HPDE6-E6E7 (cell line): ENCODE results near the gene MGARP.
"Not testable (repeated sequence)": the region's sequence is repeated elsewhere in the genome, so short reads cannot be mapped to it uniquely, and the experiment has no call there.

Experiments
- DNase-seq: peaks from one replicate; pipeline ENCODE4 v3.0.0; 2011; ENCODE audit warnings: missing footprints; ENCODE audit errors: extremely low spot score

Gene MGARP

DNA sequence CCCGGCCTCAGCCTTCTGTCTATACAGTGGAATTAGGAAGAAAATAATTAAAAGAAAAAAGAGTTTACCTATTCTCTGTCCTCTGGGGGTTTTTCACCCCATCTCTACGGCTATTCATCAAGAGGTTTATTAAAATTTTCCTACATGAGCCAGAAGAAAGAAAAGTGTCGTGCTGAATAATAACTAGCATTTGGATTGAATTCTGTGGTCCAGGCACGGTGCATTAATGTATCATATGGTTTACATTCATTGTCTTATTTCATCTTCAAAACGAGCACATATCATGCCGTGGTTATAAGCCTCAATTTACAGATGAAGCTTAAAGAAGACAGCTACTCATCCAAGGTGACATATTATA lies 15.9 kb upstream of the MGARP start:
- DNase-seq: no peak

DNA sequence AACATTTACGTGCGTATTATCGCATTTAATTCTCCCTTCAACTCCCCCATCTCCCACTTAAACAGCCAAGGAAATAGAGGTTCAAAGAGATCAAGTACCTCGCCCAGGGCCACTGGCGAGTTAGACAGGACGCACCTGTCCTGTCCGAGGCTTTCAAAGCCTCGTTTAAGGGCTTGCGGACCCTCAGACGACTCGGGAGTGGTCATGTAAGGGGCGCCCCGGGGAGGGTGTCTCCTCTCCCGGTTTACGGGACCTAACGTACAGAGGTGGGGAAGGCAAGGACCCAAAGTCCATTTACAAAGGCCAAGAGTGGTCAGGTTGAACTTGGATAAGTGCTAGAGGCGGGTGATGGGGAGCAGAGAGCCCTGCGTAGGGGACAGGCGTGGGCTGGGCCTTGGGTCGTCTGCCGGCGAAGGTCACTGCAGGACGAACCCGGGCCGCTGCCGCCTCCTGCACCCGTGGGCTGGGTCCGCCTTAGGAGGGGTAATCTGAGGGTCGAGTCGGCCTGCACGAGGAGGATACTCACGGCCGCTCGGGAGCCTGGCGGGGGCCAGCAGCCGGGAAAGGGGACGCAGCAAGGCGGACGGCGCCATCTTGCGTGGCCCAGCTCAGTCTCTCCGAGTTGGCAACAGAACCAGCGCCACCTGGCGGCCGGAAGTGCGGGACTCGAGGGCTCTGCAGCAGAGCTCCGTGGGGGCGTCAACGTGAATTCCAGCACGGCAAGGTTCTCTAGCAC lies 15.3 kb upstream of the MGARP start:
- DNase-seq: peak; percentile 78

DNA sequence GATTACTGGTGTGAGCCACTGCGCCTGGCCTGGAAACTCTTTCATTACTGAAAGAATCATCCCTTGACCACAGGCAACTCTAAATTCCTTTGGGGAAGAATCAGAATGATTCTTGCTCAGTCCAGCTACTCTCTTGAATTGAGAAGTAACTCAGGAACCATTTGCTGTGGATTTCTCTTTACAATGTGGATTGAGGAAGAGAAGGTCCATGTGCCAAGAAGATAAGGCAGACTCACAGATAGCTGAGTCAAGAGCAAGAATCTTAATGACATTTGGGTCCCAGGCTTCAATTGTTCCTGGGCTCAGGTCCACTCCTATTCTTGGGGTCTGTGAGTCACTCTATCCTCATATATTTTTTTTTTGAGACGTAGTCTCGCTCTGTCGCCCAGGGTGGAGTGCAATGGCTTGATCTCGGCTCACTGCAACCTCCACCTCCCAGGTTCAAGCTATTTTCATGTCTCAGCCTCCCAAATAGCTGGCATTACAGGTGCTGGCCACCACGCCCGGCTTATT lies 6.2 kb upstream of the MGARP start:
- DNase-seq: no peak

DNA sequence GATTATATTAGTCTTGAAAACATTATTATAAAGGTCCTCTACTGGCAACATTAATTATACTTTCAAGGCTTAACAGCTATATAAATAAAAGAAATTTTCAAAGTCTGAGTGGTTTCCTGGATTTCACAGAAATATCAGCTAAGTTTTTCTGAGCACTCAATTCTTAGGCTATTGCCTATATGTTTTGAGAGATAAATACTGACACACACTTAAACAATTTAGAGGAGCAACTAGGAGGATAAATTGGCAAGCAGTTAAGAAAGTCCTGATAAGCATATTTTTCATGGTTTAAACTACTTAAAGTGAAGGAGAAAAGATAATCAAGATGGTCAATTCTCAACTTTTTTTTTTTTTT lies 2.7 kb upstream of the MGARP start:
- no peak for DNase-seq

DNA sequence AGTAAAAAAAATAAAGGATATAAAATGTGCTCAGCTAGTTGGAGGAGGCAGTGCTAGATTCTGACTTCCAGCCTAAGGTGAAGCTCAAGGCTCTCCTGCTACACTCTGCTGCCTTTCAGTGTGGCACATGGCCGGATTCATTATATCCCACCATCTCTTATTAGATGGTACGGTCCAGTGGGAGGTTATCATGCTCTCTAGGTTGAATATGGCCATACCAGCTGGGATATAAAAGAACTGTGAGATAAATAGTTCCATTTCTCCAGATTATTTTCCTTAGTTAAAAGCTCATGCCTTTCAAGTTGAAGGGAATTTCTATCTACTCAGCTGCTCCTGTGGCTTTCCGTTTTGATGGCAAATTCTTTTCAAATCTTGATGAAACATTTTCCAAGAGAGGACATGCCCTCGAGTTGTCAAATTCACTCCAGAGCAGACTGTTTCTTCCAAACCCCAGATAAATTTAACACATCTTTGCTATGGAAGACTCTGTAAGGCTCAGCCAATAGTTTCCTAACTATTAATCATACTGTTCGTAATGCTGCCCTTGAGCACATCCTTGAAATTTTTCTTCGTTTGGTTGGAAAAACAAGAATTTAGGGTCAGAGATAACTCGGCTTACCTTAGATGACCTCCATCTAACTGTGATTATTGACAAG lies 2.2 kb upstream of the MGARP start:
- no peak for DNase-seq

DNA sequence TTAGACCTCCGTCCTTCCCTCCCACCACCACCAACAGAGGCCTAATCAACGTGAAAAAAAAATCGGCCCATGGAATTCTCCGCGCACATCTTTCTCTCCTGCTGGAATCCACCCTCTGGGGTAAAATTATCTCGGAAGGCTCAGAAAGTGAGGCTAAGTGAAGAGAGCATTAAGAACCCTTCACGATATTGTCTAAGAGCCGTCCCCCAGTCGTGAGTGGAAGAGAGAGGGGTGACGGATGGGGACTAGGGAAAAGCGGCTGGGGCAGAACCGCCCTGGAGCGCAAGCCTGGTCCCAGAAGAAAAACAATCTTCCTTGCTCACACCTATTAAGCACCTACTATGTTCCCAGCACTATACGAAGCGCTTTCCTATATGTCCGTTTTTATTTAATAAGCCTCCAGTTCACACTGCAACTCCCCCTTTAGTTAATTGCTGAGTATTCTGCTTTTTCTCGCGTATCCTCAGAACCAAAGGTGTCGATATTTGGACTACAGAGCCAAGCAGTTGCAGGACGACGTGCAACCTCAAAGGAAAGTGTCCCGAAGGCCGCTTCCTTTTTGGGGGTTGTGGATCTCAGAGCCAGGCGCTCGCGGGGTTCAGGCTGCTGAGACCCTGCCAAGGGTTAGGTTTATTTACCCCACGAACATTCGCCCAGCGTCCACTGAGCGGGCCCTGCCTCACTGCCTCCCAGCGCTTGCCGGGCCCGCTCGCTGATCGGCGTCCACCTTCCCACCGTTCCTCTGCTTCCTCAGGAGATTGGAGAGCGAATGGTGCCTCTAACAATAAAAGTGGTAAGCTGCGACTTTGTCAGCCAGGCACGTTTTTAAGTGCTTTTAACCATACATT lies 889 bp downstream of the MGARP start:
- DNase-seq: no peak

DNA sequence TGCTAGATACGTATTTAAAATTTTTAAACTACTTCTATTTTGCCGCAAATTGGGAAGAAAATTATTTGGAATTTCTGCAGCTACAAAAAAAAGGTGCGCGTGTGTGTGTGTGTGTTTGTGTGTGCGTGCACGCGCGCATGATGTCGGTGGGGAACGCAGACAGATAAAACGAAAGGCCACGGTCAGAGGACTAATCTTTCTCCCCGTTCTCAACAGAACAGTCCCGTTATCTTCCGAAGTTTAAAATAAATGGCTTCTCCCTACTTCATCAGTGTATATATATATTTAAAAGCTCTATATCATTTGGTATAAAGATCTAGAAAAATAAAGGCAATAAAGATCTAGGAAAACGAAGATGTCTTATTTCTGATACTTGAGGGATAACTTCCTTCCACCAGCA lies 1.5 kb downstream of the MGARP start:
- no peak for DNase-seq

DNA sequence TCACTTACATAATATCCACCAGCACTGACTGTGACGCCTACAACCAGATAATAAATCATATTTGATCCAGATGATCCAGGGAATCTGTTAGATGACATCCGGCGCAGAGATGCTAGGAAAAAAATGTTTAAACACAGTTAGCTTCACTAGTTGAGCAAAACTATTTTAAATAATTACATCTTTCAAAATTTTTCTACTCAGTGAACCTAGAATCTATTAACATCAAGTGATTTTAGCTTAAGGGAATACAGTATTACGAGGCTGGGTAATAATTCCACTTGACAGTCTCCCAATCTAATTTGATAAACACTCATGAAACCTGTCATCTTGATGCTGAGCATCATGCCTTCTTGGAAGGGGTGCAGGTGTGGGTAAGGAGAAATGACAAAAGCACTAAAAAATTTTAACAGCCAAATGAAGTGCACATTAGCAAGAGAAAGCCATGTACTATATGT lies 4.7 kb downstream of the MGARP start:
- DNase-seq: no peak

DNA sequence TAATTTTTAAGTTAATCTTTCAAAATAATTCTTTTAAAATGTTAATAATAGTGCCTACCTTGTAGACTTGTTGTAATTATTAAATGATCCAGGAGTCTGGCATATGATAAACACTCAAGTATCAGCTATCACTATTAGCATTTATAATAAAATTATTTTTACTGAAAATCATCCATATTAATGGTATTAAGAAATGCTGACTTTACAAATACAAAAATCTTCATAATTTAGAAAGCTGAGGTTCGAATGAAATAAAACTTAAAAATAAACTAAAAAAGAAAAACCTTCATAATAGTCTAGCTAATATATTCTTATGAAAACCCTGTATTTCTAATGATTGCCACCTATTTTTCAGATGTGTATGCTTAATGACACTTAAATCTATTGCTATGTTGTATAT lies 5.2 kb downstream of the MGARP start:
- DNase-seq: no peak

DNA sequence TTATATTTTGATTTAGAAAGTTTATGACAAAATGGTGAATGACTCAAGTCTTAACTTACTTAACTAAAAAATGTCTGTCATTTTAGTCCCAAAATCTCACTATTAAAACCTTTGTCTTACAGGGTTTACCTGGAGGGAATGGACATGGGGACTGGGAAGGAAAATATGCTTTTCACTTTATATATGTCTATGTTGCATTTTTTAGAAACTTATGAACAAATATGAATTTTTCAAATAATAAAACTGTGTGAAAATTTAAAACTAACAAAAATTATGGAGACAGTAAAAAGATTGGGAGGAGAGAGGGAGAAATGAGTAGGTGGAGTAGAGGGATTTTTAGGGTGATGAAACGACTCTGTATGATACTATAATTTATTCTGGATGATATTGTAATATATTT lies 6.2 kb downstream of the MGARP start:
- DNase-seq: no peak

DNA sequence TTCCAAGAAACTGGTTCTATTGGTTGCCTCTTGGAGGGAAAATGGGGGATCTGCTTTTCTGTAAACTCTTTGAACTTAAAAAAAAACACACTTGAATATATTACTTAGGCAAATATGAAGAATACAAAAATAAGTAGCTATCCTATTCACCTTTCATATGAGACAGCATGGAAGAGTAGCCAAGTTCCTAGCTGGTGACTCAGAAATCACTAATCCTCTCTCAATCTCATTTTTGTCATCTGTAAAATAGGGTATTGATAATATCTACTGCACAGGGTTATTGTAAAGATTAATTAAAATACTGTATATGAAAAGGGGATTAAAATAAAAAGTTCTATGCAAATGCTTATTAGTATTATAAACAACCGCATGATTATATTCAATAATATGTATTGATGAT lies 12.7 kb downstream of the MGARP start:
- DNase-seq: no peak

DNA sequence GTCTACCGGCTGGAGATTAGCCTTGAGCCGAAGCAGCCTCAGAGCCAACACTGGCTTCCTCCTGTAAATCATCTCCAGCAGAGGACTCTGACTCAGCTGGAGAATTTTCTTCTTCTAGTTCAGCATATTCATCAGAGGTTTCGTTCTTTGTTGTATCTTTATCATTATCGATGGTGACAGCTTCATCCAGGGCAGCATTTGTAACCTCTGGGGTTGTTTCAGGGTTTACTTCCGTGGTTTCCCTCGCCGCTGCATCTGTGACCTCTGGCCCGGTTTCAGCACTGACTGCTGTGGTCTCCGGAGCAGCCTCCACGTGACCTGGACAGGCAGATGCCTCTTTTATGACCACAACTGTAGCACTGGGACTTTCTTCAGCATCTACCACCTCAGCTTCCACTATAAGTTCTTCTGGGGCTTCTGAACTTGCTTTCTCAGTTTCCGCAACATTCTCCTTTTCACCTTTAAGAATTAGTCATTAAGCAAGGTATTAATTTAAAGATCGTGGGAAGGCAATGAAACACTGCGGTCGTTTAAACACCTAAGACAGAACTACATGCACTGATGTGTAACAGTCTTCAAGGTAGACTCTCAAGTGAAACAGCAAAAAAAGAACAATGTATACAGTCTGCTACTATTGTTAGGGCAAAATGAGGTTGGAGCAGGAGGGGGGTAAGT lies 13.3 kb downstream of the MGARP start:
- DNase-seq: peak; percentile 43

DNA sequence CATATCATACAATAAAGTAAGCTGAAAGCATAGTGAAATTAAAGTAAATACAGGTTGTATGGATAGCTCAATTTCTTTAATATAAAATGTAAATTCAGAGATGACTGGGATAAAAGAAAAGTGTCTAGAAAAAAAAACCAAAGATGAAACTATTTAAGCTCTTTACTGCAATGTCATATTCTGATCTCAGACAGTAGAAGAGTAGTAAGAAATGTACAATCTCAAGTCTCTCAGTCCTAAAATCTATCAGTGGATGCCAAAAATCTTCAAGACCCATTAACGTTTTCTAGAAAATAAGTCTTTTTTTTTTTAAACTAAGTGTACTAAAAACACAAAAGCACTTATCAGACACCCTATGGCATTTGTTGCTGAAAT lies 13.8 kb downstream of the MGARP start:
- no peak for DNase-seq

DNA sequence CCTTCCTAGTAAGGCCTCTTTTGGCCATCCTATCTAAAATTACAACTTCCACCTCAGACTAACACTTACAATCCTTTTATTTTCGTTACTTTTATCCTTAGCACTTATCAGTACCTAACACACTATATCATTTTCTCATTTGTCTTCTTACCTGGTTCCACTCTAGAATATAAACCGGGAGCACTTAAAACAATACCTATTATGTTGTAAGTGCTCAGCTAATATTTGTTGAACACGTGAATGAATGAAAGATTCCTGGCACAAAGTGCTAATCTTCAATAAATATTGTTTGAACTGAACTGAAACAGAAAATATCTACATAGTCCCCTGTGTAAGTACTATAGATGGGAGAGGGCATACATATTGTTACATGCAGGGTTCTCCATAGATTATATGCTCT lies 14.4 kb downstream of the MGARP start:
- DNase-seq: no peak

DNA sequence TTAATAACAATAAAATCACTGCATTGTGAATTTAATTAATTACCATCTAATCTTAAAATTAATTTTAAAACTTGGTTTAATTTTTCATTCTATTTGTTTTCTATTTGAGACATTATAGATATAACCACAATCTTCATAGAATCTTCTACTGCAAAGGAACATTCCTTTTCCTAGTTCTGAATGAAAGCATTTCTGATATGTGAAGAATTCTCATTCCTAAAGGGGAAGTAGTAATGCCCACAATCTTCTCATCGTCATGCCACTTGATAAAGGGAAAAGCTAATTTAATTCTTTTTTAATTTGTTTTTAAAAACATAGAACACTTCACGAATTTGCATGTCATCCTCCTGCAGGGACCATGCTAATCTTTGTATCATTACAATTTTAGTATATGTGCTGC lies 23.7 kb downstream of the MGARP start:
- no peak for DNase-seq

DNA sequence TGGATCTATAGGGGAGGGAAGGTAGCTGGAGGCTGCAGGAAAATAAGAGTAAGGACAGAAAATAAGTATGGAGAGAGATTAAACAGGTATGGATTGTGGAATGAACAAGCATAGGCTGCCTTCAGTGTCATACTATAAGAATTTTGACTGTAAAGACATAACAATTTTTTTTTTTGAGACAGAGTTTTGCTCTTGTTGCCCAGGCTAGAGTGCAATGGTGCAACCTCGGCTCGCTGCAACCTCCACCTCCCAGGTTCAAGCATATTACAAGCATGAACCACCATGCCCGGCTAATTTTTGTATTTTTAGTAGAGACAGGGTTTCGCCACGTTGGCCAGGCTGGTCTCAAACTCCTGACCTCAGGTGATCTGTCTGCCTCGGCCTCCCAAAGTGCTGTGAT lies 24.4 kb downstream of the MGARP start:
- DNase-seq: not testable (repeated sequence)

DNA sequence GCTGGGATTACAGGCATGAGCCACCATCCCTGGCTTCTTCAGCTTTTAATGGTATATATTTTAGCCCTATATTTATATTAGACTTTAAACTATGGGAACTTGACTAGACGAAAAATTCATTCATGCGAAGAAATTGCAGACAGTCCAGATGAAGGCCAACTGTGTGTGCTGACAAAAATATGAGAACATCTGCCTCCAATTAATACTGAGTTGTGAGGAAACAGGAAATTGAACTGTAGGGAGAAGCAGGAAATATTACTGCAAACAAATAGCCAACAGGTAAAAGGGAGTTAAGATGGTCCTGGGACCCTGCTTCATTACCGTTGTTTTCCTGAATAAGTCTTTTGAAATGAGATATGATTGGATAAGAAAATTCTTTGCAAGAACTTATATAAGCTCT lies 26.3 kb downstream of the MGARP start:
- no peak for DNase-seq

DNA sequence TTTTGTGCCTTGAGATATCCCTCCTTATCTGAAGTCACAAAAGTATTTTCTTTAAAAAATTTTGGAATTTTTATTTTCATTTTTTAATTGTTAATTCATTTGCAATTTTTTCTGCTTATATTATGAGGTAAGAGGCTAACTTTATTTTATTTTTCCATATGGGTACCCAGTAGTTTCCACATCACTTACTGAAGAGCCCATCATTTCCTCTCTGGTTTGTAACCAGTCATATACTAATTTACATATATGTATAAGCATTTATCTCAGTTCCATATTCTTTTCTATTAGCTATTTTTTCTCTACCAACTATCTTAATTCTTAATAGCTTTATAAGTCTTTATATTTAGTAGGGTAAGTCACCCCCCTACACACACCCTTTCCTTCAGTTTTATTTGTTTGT lies 27.0 kb downstream of the MGARP start:
- DNase-seq: no peak

DNA sequence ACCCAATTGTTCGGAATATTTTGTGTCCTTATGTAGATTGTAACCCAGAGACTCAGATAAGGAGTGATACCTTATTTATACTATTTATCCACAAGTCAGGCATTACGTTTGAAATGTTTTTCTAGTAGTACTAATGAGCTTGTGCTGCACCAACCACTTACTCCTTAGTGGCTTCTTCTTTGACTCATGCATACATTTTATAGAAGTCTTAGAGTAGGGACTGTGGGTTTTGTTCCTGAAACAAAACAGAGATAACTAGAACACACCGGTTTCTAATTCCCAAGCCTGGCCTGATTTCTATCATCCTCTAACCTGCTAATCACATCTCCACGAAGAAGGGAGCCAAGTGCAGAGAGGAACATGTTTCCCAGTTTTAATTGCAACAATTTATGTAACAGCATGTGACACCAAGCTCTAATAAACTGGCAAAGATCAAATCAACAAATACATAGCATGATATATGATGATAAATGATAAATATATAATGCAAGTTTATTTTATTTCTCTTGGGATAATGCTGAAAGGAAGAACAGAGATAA lies 32.3 kb downstream of the MGARP start:
- no peak for DNase-seq

DNA sequence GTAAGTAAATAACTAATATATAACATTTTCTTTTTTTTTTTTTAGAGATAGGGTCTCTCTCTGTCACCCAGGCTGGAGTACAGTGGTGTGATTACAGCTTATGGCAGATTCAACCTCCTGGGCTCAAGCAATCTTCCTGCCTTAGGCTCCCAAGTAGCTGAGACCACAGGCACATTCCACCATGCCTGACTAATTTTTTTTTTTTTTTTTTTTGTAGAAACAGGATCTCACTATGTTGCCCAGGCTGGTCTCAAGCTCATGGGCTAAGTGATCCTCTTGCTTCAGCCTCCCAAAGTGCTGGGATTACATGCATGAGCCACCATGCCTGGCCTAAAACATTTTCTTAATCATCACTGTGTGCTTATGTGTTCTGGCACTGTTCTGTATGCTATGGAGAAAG lies 32.8 kb downstream of the MGARP start:
- DNase-seq: no peak

DNA sequence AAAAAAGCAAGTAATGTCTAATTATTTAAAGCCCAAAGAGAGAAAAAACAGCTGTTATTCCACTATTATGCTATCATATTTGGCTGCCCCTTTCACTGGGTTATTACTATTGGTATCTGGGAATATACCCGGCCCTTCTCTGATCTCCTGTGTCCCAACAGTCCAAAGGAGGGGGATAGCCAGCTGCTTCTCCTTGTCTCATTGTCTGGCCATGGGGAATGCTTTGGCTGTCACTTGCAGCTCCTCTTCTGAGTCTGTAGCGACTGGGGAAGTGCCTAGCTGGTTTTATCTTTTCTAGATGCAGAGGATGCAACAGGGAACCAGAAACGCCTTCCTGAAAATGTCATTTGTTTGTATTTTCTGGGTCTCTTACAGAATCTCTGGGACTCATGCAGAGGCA lies 33.9 kb downstream of the MGARP start:
- no peak for DNase-seq

DNA sequence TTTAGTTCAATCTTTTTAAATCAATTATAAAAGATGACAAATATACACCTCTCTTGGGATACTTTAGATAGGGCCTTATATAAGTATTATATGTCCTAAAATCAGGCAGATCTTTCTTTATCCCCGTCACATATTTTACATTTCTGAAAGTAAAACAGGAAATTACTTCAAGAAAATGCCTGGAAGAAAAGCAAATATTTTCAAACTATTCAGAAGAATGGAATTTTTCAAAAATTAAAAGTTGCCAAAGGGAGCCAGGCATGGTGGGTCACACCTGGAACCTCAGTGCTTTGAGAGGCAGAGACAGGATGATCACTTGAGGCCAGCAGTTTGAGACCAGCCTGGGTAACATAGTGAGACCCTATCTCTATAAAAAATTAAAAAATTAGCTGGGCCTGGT lies 34.4 kb downstream of the MGARP start:
- DNase-seq: no peak
